H1 (cell line): ENCODE data around the gene NLRP12. TPM values are rescaled to one million over a fixed set of nuclear protein-coding genes. Genes with fewer than 3 reads are reported as not detected.

Experiments
- CTCF ChIA-PET: fragments of 300-600 bp; sonication (Branson Sonifier 250); formaldehyde crosslinking; loops from one replicate; lab custom pipeline; 2021; ENCODE audit not compliant: partially characterized antibody; lab: Charles Lee
- POLR2A ChIA-PET: fragments of 300-600 bp; sonication (Branson Sonifier 250); formaldehyde crosslinking; loops from one replicate; lab custom pipeline; 2021; ENCODE audit warnings: inconsistent platforms; ENCODE audit not compliant: partially characterized antibody; lab: Charles Lee
- DNase-seq, 2 experiments: peaks; one replicate each; pipeline versions ENCODE4 v3.0.0 to v3.0.0-alpha.2; 2010 to 2022; ENCODE audit warnings: low spot score in 2 of 2, low read depth in 1 of 2, mixed read lengths in 1 of 2
- FAIRE-seq: peaks from 2 replicates; lab custom pipeline; 2011; peaks lifted over from hg19 to GRCh38; lab: Jason Lieb, UNC
- H2AFZ ChIP-seq: 2 replicates; pipeline ENCODE4 v1.8.1; 2012; ENCODE audit warnings: low read length, inconsistent platforms
- H2AK5ac ChIP-seq: 2 replicates; pipeline ENCODE4 v1.6.1; 2013; ENCODE audit warnings: low read depth, low read length
- H2BK120ac ChIP-seq: replicated peaks from 2 replicates; pipeline ENCODE3; 2013; ENCODE audit warnings: low read depth, low read length, inconsistent platforms
- H2BK12ac ChIP-seq: 2 replicates; pipeline ENCODE4 v1.6.1; 2013; ENCODE audit warnings: low read depth, low read length
- H2BK15ac ChIP-seq: 2 replicates; pipeline ENCODE4 v1.6.1; 2013; ENCODE audit warnings: low read length
- H2BK20ac ChIP-seq: 2 replicates; pipeline ENCODE4 v1.6.1; 2013; ENCODE audit warnings: low read length
- H2BK5ac ChIP-seq: 2 replicates; pipeline ENCODE4 v1.6.1; 2013; ENCODE audit warnings: low read depth, low read length
- H3K14ac ChIP-seq: 2 replicates; pipeline ENCODE4 v1.6.1; 2013; ENCODE audit warnings: inconsistent platforms; ENCODE audit not compliant: insufficient read length
- H3K18ac ChIP-seq: 2 replicates; pipeline ENCODE4 v1.6.1; 2013; ENCODE audit warnings: low read length; ENCODE audit errors: extremely low read depth
- H3K23ac ChIP-seq: 2 replicates; pipeline ENCODE4 v1.6.1; 2013; ENCODE audit warnings: inconsistent platforms; ENCODE audit not compliant: insufficient read length
- H3K23me2 ChIP-seq: 2 replicates; pipeline ENCODE4 v1.6.1; 2013; ENCODE audit warnings: low read depth, low read length
- H3K27ac ChIP-seq: 2 replicates; pipeline ENCODE4 v1.6.1; 2011; ENCODE audit warnings: low read depth, low read length, inconsistent platforms
- H3K27me3 ChIP-seq, 4 experiments: replicated peaks in 1 of 4; 1 replicate in 1 of 4; 2 replicates in 3 of 4; pipeline versions ENCODE4 v1.6.1 to v1.8.1; 2011 to 2013; ENCODE audit warnings: low read length in 3 of 4, mild to moderate bottlenecking in 3 of 4, inconsistent platforms in 2 of 4, mixed read lengths in 2 of 4, moderate library complexity in 1 of 4; ENCODE audit not compliant: control insufficient read depth in 3 of 4, insufficient read depth in 3 of 4; ENCODE audit errors: extremely low read depth in 1 of 4
- H3K36me3 ChIP-seq, 4 experiments: 2 replicates each; pipeline versions ENCODE4 v1.6.1 to v1.8.1; 2011 to 2013; ENCODE audit warnings: mild to moderate bottlenecking in 4 of 4, low read length in 3 of 4, moderate library complexity in 2 of 4, control low read depth in 1 of 4, inconsistent platforms in 1 of 4; ENCODE audit not compliant: insufficient read depth in 4 of 4, control insufficient read depth in 2 of 4
- H3K4ac ChIP-seq: replicated peaks from 2 replicates; pipeline ENCODE3; 2013; ENCODE audit warnings: low read length, low read depth, mixed read lengths, inconsistent platforms; ENCODE audit not compliant: insufficient read length
- H3K4me1 ChIP-seq, 4 experiments: replicated peaks in 1 of 4; 1 replicate in 1 of 4; 2 replicates in 3 of 4; pipeline versions ENCODE4 v1.6.1 to v1.8.1; 2011 to 2013; ENCODE audit warnings: low read length in 3 of 4, inconsistent platforms in 2 of 4, mixed read lengths in 1 of 4; ENCODE audit not compliant: insufficient read depth in 4 of 4, control insufficient read depth in 3 of 4
- H3K4me2 ChIP-seq, 2 experiments: 2 replicates each; pipeline versions ENCODE4 v1.6.1 to v1.8.1; 2011 to 2013; ENCODE audit warnings: low read depth in 2 of 2, low read length in 2 of 2, control low read depth in 1 of 2, inconsistent platforms in 1 of 2, mild to moderate bottlenecking in 1 of 2; ENCODE audit not compliant: insufficient read depth in 1 of 2
- H3K4me3 ChIP-seq, 4 experiments: fragments of 200-600, 300-600 bp in 1 of 4; sonication (generic), shearing (Covaris generic), sonication (Bioruptor Twin) in 1 of 4; 2 replicates each; pipeline versions ENCODE4 v1.5.1 to v1.8.1; 2011 to 2016; ENCODE audit warnings: low read length in 4 of 4, low read depth in 3 of 4, control low read depth in 2 of 4, inconsistent platforms in 2 of 4, mild to moderate bottlenecking in 2 of 4, mixed read lengths in 1 of 4, moderate library complexity in 1 of 4; ENCODE audit not compliant: insufficient read depth in 2 of 4; ENCODE audit errors: extremely low read depth in 1 of 4
- H3K56ac ChIP-seq: replicated peaks from 2 replicates; pipeline ENCODE3; 2013; ENCODE audit warnings: low read depth, mild to moderate bottlenecking, mixed read lengths, low read length, inconsistent platforms; ENCODE audit not compliant: insufficient read length
- H3K79me1 ChIP-seq: 2 replicates; pipeline ENCODE4 v1.6.1; 2013; ENCODE audit warnings: low read depth, low read length, control low read depth
- H3K79me2 ChIP-seq, 2 experiments: 2 replicates each; pipeline versions ENCODE4 v1.6.1 to v1.8.1; 2012 to 2013; ENCODE audit warnings: low read length in 2 of 2, mild to moderate bottlenecking in 2 of 2, inconsistent platforms in 1 of 2; ENCODE audit not compliant: insufficient read depth in 2 of 2, control insufficient read depth in 1 of 2
- H3K9ac ChIP-seq, 4 experiments: replicated peaks in 1 of 4; 1 replicate in 1 of 4; 2 replicates in 3 of 4; pipeline versions ENCODE4 v1.6.1 to v1.8.1; 2011 to 2013; ENCODE audit warnings: low read depth in 3 of 4, low read length in 3 of 4, control low read depth in 2 of 4, mild to moderate bottlenecking in 2 of 4, moderate library complexity in 2 of 4, inconsistent platforms in 1 of 4; ENCODE audit errors: extremely low read depth in 1 of 4
- H3K9me3 ChIP-seq, 2 experiments: 2 replicates each; pipeline versions ENCODE4 v1.6.1 to v1.8.1; 2012 to 2013; ENCODE audit warnings: mild to moderate bottlenecking in 2 of 2, moderate library complexity in 2 of 2, control low read depth in 1 of 2, inconsistent platforms in 1 of 2, low read depth in 1 of 2, low read length in 1 of 2, mixed read lengths in 1 of 2; ENCODE audit not compliant: insufficient read depth in 2 of 2
- H4K20me1 ChIP-seq, 2 experiments: replicated peaks in 1 of 2; 2 replicates each; pipeline versions ENCODE3 to v1.8.1; 2011 to 2013; ENCODE audit warnings: inconsistent platforms in 2 of 2, low read length in 2 of 2, mild to moderate bottlenecking in 1 of 2; ENCODE audit not compliant: insufficient read depth in 2 of 2, control insufficient read depth in 1 of 2
- H4K5ac ChIP-seq: 2 replicates; pipeline ENCODE4 v1.6.1; 2013; ENCODE audit warnings: low read length, low read depth, mixed read lengths, inconsistent platforms; ENCODE audit not compliant: insufficient read length
- H4K8ac ChIP-seq: 2 replicates; pipeline ENCODE4 v1.8.0; 2013; ENCODE audit warnings: mild to moderate bottlenecking, moderate library complexity, low read length, inconsistent platforms; ENCODE audit not compliant: insufficient read depth; ENCODE audit errors: extremely low read depth
- H4K91ac ChIP-seq: replicated peaks from 2 replicates; pipeline ENCODE3; 2013; ENCODE audit warnings: low read length, mixed read lengths, inconsistent platforms; ENCODE audit not compliant: insufficient read length
- BCL11A ChIP-seq, 2 experiments: IDR thresholded peaks; one replicate each; pipeline ENCODE4 v1.6.1; 2011; ENCODE audit warnings: low read depth in 2 of 2, low read length in 2 of 2, mild to moderate bottlenecking in 2 of 2
- BRCA1 ChIP-seq: IDR thresholded peaks from 2 replicates; pipeline ENCODE4 v1.6.1; 2012; ENCODE audit warnings: low read depth, low read length, improper control_type of control experiment
- CTCF ChIP-seq, 3 experiments: IDR thresholded peaks; 1 replicate in 2 of 3; 2 replicates in 1 of 3; pipeline versions ENCODE4 v1.5.1 to v1.6.1; 2011; ENCODE audit warnings: low read length in 3 of 3, mild to moderate bottlenecking in 3 of 3, inconsistent platforms in 2 of 3, low read depth in 1 of 3, moderate library complexity in 1 of 3; ENCODE audit not compliant: insufficient read depth in 1 of 3; ENCODE audit errors: control extremely low read depth in 1 of 3
- EP300 ChIP-seq, 2 experiments: IDR thresholded peaks; 1 replicate in 1 of 2; 2 replicates in 1 of 2; pipeline ENCODE4 v1.6.1; 2011 to 2012; ENCODE audit warnings: low read depth in 2 of 2, low read length in 2 of 2, mild to moderate bottlenecking in 2 of 2, borderline replicate concordance in 1 of 2, inconsistent platforms in 1 of 2, moderate library complexity in 1 of 2
- KDM1A ChIP-seq: fragments of 200-600, 300-600 bp; sonication (generic); IDR thresholded peaks from 2 replicates; pipeline ENCODE4 v1.7.1; 2016; ENCODE audit warnings: mild to moderate bottlenecking, low read length, borderline replicate concordance
- PHF8 ChIP-seq: fragments of 200-600 bp; sonication (generic); conservative IDR thresholded peaks from 2 replicates; pipeline ENCODE4 v1.7.1; 2012; ENCODE audit warnings: low read depth, mild to moderate bottlenecking, inconsistent platforms, low read length, moderate library complexity
- RAD21 ChIP-seq, 2 experiments: IDR thresholded peaks in 1 of 2; conservative IDR thresholded peaks in 1 of 2; 2 replicates each; pipeline ENCODE4 v1.6.1; 2011; ENCODE audit warnings: low read depth in 2 of 2, low read length in 2 of 2, improper control_type of control experiment in 1 of 2, inconsistent platforms in 1 of 2, mild to moderate bottlenecking in 1 of 2, moderate library complexity in 1 of 2
- RNF2 ChIP-seq: fragments of 200-900, 300-1000 bp; sonication (generic); IDR thresholded peaks from 2 replicates; pipeline ENCODE4 v1.7.1; 2016; ENCODE audit warnings: borderline replicate concordance, low read depth, mild to moderate bottlenecking, antibody characterized with exemption, low read length; ENCODE audit not compliant: poor library complexity, severe bottlenecking; ENCODE audit errors: missing control alignments
- SIRT6 ChIP-seq: IDR thresholded peaks from one replicate; pipeline ENCODE4 v1.7.1; 2012; ENCODE audit warnings: low read length, inconsistent platforms
- TEAD4 ChIP-seq: IDR thresholded peaks from 2 replicates; pipeline ENCODE4 v1.6.1; 2012; ENCODE audit warnings: low read depth, low read length, inconsistent platforms, mixed read lengths
- WGBS, 2 experiments: shearing (Covaris generic) in 1 of 2; methylation state at CpG; one replicate each; pipeline versions ENCODE4 v1.1.6 to v1.1.7; 2013 to 2015; ENCODE audit warnings: low lambda C conversion rate in 2 of 2, mixed read lengths in 2 of 2, inconsistent platforms in 1 of 2, low coverage in 1 of 2, missing lambda C conversion rate in 1 of 2; ENCODE audit not compliant: insufficient replicate concordance in 2 of 2, insufficient coverage in 1 of 2, insufficient read length in 1 of 2; ENCODE audit errors: extremely low coverage in 1 of 2, missing lambda C conversion rate in 1 of 2; 5-methylcytosine and 5-hydroxymethylcytosine counted together
- polyA plus RNA-seq, 7 experiments: library from polyadenylated mRNA; depleted of rRNA in 3 of 7; stranded (reverse) in 5 of 7; unstranded in 2 of 7; fragments of >200 nt in 5 of 7; fragments of 200-250 nt in 2 of 7; gene quantifications; 1 replicate in 5 of 7; 2 replicates in 1 of 7; 4 replicates in 1 of 7; pipeline versions ENCODE4 v1.2.1 to v1.2.3, GENCODE V29; 2011 to 2013; ENCODE audit warnings: missing spikeins in 2 of 7, mixed read lengths in 2 of 7
- total RNA-seq: library from RNA; stranded (reverse); fragmentation: NEBNext Ultra II Directional; extraction: Animal tissue kit (Norgen Biotek cat#: 25700); gene quantifications from 2 replicates; pipeline ENCODE4 v1.2.1, GENCODE V29; 2021

The NLRP12 gene
- total and polyA plus RNA-seq, 2 of the 8 experiments (the other 6 are each of a cell fraction or from before 2014, with no cell fraction given) = 1.0 to 1.8 TPM

GRCh38 chr19:53808710-53809125 is 15.4 kb downstream of the NLRP12 start:
- Histone ChIP-seq H2BK12ac (no peak overlapping the region), H2BK120ac (peak overlapping the region; percentile 6), H2AFZ (no peak overlapping the region), H4K20me1 (no peaks in the 10 kb centered on the region), H2BK20ac (no peak overlapping the region), H4K5ac (no peak overlapping the region), H3K27ac (no peak overlapping the region), H3K4ac (no peak overlapping the region), H2BK15ac (no peak overlapping the region), H3K18ac (no peak overlapping the region), H2BK5ac (no peak overlapping the region), H3K79me1 (no peaks in the 10 kb centered on the region), H3K27me3 (peaks cover 0 to 5% (median 1%) of the 10 kb centered on the region in 4 experiments; a peak in 4 of 7 replicates), H3K23me2 (no peaks in the 10 kb centered on the region), H3K79me2 (no peaks in the 10 kb centered on the region), H4K91ac (no peak overlapping the region), H3K4me1 (no peaks in the 10 kb centered on the region; a peak in 1 of 7 replicates), H3K56ac (no peak overlapping the region), H3K14ac (no peak overlapping the region), H2AK5ac (no peak overlapping the region), H3K9me3 (no peaks in the 10 kb centered on the region), H3K4me2 (no peak overlapping the region), H3K36me3 (peaks cover 0 to 13% (median 0%) of the 10 kb centered on the region in 4 experiments; a peak in 1 of 8 replicates), H3K23ac (no peak overlapping the region), H3K9ac (no peak overlapping the region), H3K4me3 (no peak overlapping the region), H4K8ac (no peak overlapping the region)
- DNase-seq (no peak), FAIRE-seq (peak; percentile 96)
- ChIA-PET POLR2A (interaction anchor here (0.6 to 1.7 kb wide), 5 partner anchors 12 to 60 kb away, joined by 3 to 6 read pairs (median 4); partner anchors contain the start of gene NLRP12), CTCF (interaction anchor here (0.6 to 5.5 kb wide), 52 partner anchors 9 to 275 kb away, joined by 3 to 58 read pairs (median 5); partner anchors contain the start of gene MYADM)
- 30% methylated on average over 5 of the region's 5 CpGs; no CpG with 5 or more reads in 1 of the 2 experiments for WGBS, 2 experiments
- no peak for TF ChIP-seq SIRT6
- no peak for TF ChIP-seq EP300 (IDR thresholded peaks at IDR 0.05; ENCODE audit: borderline replicate concordance in 1 of 2, low read depth in 2 of 2, low read length in 2 of 2)
- TF ChIP-seq TEAD4 = no peak
- no peak for TF ChIP-seq KDM1A
- TF ChIP-seq RNF2 = no peak
- no peak for TF ChIP-seq PHF8
- peak; percentile 84 to 87 for TF ChIP-seq RAD21 (IDR thresholded peaks at IDR 0.05 in 1 of 2, conservative IDR thresholded peaks at IDR 0.05 in 1 of 2; ENCODE audit: low read depth in 2 of 2, low read length in 2 of 2)
- peak in 2 of 3 experiments; percentile 68 to 77; a peak in 3 of 4 replicates for TF ChIP-seq CTCF (IDR thresholded peaks at IDR 0.05; ENCODE audit: control extremely low read depth in 1 of 3, insufficient read depth in 1 of 3, low read depth in 1 of 3, low read length in 3 of 3)
- no peak for TF ChIP-seq BCL11A (IDR thresholded peaks at IDR 0.05; ENCODE audit: low read depth in 2 of 2, low read length in 2 of 2)
- no peak for TF ChIP-seq BRCA1
